Measurements from ENCODE around the gene ABCB6.
"Not testable (repeated sequence)": the region's sequence is repeated elsewhere in the genome, so short reads cannot be mapped to it uniquely, and the experiment has no call there.

The ABCB6 gene

GRCh38 chr2:219213026-219213415 lies 5.7 kb downstream of the ABCB6 start:
- DNase-seq, result no peak

- DNase-seq, result no peak
These were observed 7.8 kb downstream of the ABCB6 start for GRCh38 chr2:219210886-219211362.

- DNase-seq, result no peak
These were observed 8.4 kb downstream of the ABCB6 start for GRCh38 chr2:219210196-219210885.

GRCh38 chr2:219209236-219210195 lies 9.2 kb downstream of the ABCB6 start:
- no peak for DNase-seq

GRCh38 chr2:219207884-219208740 lies 10.6 kb downstream of the ABCB6 start:
- DNase-seq, result no peak

- no peak for DNase-seq
These were observed 11.4 kb downstream of the ABCB6 start for GRCh38 chr2:219207134-219207883.

- peak; percentile 89 to 96 (median 94) for DNase-seq
These were observed 12.2 kb downstream of the ABCB6 start, which contains the start of gene ZFAND2B for GRCh38 chr2:219206328-219207133. ZFAND2B (plus strand) TSS chr2:219206782; CDS start chr2:219206988, 206 bp downstream.

- DNase-seq, result no peak
These were observed 12.8 kb downstream of the ABCB6 start for GRCh38 chr2:219205981-219206327.

- no peak for DNase-seq
These were observed 13.6 kb downstream of the ABCB6 start for GRCh38 chr2:219205165-219205538.

GRCh38 chr2:219204425-219205164 lies 14.2 kb downstream of the ABCB6 start:
- DNase-seq, result no peak

- DNase-seq, result not testable (repeated sequence)
These were observed 17.4 kb downstream of the ABCB6 start for GRCh38 chr2:219201331-219201730.

- not testable (repeated sequence) for DNase-seq
These were observed 18.0 kb downstream of the ABCB6 start for GRCh38 chr2:219200502-219201326.

- DNase-seq, result no peak
These were observed 19.1 kb downstream of the ABCB6 start for GRCh38 chr2:219199470-219200211.

GRCh38 chr2:219198974-219199373 lies 19.8 kb downstream of the ABCB6 start:
- no peak for DNase-seq

- no peak for DNase-seq
These were observed 21.4 kb downstream of the ABCB6 start for GRCh38 chr2:219197388-219197787.

GRCh38 chr2:219186754-219187456 lies 31.9 kb downstream of the ABCB6 start:
- no peak for DNase-seq

GRCh38 chr2:219184121-219184520 lies 34.6 kb downstream of the ABCB6 start:
- DNase-seq, result no peak

- DNase-seq, result no peak
These were observed 35.5 kb downstream of the ABCB6 start for GRCh38 chr2:219183151-219183772.
